PFSK-1 (cell line): ENCODE data around the gene CCDC134.

Experiments used
- FOXP2 ChIP-seq: optimal IDR thresholded peaks from 2 replicates; pipeline ENCODE3; 2011; ENCODE audit warnings: borderline replicate concordance, control low read depth, inconsistent platforms; ENCODE audit not compliant: insufficient read depth; ENCODE audit errors: extremely low read length, extremely low read depth
- POLR2AphosphoS5 ChIP-seq: IDR thresholded peaks from 2 replicates; pipeline ENCODE4 v1.6.1; 2012; ENCODE audit warnings: low read depth, mild to moderate bottlenecking, control low read depth, low read length, moderate library complexity
- REST ChIP-seq, 2 experiments: IDR thresholded peaks; 2 replicates each; pipeline versions ENCODE4 v1.6.1 to v1.8.0; 2011 to 2012; ENCODE audit warnings: low read depth in 2 of 2, low read length in 2 of 2, control low read depth in 1 of 2, inconsistent platforms in 1 of 2, mild to moderate bottlenecking in 1 of 2, moderate library complexity in 1 of 2; ENCODE audit not compliant: insufficient read depth in 1 of 2
- SIN3A ChIP-seq: IDR thresholded peaks from 2 replicates; pipeline ENCODE4 v1.6.1; 2012; ENCODE audit warnings: mild to moderate bottlenecking, low read length, moderate library complexity, borderline replicate concordance; ENCODE audit not compliant: insufficient read depth
- TAF1 ChIP-seq: IDR thresholded peaks from 2 replicates; pipeline ENCODE4 v1.6.1; 2012; ENCODE audit warnings: low read length, control low read depth, borderline replicate concordance; ENCODE audit not compliant: insufficient read depth

- no peak for TF ChIP-seq POLR2AphosphoS5
- TF ChIP-seq TAF1: no peak
- no peak for TF ChIP-seq REST (IDR thresholded peaks at IDR 0.05; ENCODE audit: insufficient read depth in 1 of 2, low read depth in 2 of 2, low read length in 2 of 2)
- no peak for TF ChIP-seq FOXP2
- no peak for TF ChIP-seq SIN3A
Observed at GRCh38 chr22:41798736-41799135, 1.7 kb upstream of the CCDC134 start.
